Thyroid gland (tissue), 4 donors: ENCODE data around the gene PRDX5.

Experiments used
- POLR2A ChIP-seq, 2 donors: fragments of 450-650 bp; IDR thresholded peaks; one replicate each; pipeline ENCODE4 v1.6.1; 2017; ENCODE audit warnings: antibody characterized with exemption in 2 of 2, mild to moderate bottlenecking in 2 of 2, moderate library complexity in 1 of 2
- TF ChIP-seq, protein P1 (sequence below), 6 experiments: fragments of 200-600 bp in 3 of 6; fragments of 450-650 bp in 3 of 6; sonication (generic) in 3 of 6; IDR thresholded peaks; one replicate each; pipeline ENCODE4 v1.5.1; 2016 to 2019; ENCODE audit warnings: antibody characterized with exemption in 6 of 6, mild to moderate bottlenecking in 2 of 6, inconsistent platforms in 1 of 6, moderate library complexity in 1 of 6

DNA sequence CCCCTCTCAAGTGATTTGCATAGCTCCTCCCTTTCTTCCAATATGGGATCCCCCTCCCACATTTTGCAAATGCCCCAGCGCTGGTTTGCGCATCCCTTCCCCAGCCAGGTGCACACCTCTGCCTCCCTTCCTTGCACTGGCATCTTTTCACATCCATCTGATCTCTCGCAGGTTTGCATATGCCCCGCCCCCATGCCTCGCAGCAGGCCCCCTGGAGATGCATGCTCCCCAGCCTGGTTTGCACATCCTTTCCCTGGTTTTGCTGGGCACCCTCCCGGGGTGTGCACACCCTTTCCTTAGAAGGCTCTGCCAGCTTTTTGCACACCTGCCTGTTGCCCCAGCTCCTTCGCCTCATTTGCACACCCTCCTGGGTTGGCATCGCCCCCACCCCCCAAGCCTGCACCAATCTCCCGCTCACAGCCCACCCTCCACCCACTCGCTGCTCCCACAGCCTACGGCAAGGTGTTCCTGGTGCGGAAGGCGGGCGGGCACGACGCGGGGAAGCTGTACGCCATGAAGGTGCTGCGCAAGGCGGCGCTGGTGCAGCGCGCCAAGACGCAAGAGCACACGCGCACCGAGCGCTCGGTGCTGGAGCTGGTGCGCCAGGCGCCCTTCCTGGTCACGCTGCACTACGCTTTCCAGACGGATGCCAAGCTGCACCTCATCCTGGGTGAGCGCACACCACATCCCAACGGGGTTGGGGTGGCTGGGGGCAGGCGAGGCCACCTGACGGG is 42.0 kb downstream of the PRDX5 start:
- no peak for TF ChIP-seq POLR2A (IDR thresholded peaks at IDR 0.05)
- TF ChIP-seq, protein P1, sequence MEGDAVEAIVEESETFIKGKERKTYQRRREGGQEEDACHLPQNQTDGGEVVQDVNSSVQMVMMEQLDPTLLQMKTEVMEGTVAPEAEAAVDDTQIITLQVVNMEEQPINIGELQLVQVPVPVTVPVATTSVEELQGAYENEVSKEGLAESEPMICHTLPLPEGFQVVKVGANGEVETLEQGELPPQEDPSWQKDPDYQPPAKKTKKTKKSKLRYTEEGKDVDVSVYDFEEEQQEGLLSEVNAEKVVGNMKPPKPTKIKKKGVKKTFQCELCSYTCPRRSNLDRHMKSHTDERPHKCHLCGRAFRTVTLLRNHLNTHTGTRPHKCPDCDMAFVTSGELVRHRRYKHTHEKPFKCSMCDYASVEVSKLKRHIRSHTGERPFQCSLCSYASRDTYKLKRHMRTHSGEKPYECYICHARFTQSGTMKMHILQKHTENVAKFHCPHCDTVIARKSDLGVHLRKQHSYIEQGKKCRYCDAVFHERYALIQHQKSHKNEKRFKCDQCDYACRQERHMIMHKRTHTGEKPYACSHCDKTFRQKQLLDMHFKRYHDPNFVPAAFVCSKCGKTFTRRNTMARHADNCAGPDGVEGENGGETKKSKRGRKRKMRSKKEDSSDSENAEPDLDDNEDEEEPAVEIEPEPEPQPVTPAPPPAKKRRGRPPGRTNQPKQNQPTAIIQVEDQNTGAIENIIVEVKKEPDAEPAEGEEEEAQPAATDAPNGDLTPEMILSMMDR (IDR thresholded peaks at IDR 0.05): no peak
